Loucy (cell line): ENCODE data around the gene TMED7.

Experiments
- EZH2phosphoT487 ChIP-seq: fragments of 200-600 bp; IDR thresholded peaks from 2 replicates; pipeline ENCODE4 v1.6.1; 2018; ENCODE audit warnings: antibody characterized with exemption, mild to moderate bottlenecking, moderate library complexity, borderline replicate concordance
- TF ChIP-seq, protein P1 (sequence below): fragments of 200-600 bp; sonication (generic); conservative IDR thresholded peaks from 2 replicates; pipeline ENCODE4 v1.5.1; 2014; ENCODE audit warnings: mild to moderate bottlenecking, antibody characterized with exemption, low read length

DNA sequence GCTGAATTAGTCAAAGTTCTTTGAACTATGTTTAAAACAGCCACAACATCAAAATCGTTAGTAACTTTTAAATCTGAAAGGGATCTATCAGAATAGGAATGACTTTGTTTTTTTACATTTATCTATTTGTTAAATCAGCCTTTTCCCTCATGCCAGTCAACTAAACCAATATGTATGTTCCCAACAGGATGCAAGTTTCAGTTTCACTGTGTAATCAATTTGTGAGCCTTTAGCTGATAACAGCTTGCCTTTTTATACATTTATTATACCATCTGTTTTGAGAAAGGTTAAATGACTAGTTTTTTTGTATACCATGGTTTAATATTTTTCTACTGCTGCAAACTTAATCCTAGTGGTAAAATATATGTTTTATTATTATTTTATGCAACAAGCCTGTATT, 8.9 kb downstream of the TMED7 start:
- TF ChIP-seq, protein P1, sequence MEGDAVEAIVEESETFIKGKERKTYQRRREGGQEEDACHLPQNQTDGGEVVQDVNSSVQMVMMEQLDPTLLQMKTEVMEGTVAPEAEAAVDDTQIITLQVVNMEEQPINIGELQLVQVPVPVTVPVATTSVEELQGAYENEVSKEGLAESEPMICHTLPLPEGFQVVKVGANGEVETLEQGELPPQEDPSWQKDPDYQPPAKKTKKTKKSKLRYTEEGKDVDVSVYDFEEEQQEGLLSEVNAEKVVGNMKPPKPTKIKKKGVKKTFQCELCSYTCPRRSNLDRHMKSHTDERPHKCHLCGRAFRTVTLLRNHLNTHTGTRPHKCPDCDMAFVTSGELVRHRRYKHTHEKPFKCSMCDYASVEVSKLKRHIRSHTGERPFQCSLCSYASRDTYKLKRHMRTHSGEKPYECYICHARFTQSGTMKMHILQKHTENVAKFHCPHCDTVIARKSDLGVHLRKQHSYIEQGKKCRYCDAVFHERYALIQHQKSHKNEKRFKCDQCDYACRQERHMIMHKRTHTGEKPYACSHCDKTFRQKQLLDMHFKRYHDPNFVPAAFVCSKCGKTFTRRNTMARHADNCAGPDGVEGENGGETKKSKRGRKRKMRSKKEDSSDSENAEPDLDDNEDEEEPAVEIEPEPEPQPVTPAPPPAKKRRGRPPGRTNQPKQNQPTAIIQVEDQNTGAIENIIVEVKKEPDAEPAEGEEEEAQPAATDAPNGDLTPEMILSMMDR: no peak
- TF ChIP-seq EZH2phosphoT487: no peak
